H1 (cell line): ENCODE results near the gene CYP1B1. TPM values are rescaled to one million over a fixed set of nuclear protein-coding genes. Genes with fewer than 3 reads are reported as not detected.

Experiments
- CTCF ChIA-PET: fragments of 300-600 bp; sonication (Branson Sonifier 250); formaldehyde crosslinking; loops from one replicate; lab custom pipeline; 2021; ENCODE audit not compliant: partially characterized antibody; lab: Charles Lee
- POLR2A ChIA-PET: fragments of 300-600 bp; sonication (Branson Sonifier 250); formaldehyde crosslinking; loops from one replicate; lab custom pipeline; 2021; ENCODE audit warnings: inconsistent platforms; ENCODE audit not compliant: partially characterized antibody; lab: Charles Lee
- DNase-seq, 2 experiments: peaks; one replicate each; pipeline versions ENCODE4 v3.0.0 to v3.0.0-alpha.2; 2010 to 2022; ENCODE audit warnings: low spot score in 2 of 2, low read depth in 1 of 2, mixed read lengths in 1 of 2
- FAIRE-seq: peaks from 2 replicates; lab custom pipeline; 2011; peaks lifted over from hg19 to GRCh38; lab: Jason Lieb, UNC
- H2AFZ ChIP-seq: 2 replicates; pipeline ENCODE4 v1.8.1; 2012; ENCODE audit warnings: low read length, inconsistent platforms
- H2AK5ac ChIP-seq: 2 replicates; pipeline ENCODE4 v1.6.1; 2013; ENCODE audit warnings: low read depth, low read length
- H2BK120ac ChIP-seq: replicated peaks from 2 replicates; pipeline ENCODE3; 2013; ENCODE audit warnings: low read depth, low read length, inconsistent platforms
- H2BK12ac ChIP-seq: 2 replicates; pipeline ENCODE4 v1.6.1; 2013; ENCODE audit warnings: low read depth, low read length
- H2BK15ac ChIP-seq: 2 replicates; pipeline ENCODE4 v1.6.1; 2013; ENCODE audit warnings: low read length
- H2BK20ac ChIP-seq: 2 replicates; pipeline ENCODE4 v1.6.1; 2013; ENCODE audit warnings: low read length
- H2BK5ac ChIP-seq: 2 replicates; pipeline ENCODE4 v1.6.1; 2013; ENCODE audit warnings: low read depth, low read length
- H3K14ac ChIP-seq: 2 replicates; pipeline ENCODE4 v1.6.1; 2013; ENCODE audit warnings: inconsistent platforms; ENCODE audit not compliant: insufficient read length
- H3K18ac ChIP-seq: 2 replicates; pipeline ENCODE4 v1.6.1; 2013; ENCODE audit warnings: low read length; ENCODE audit errors: extremely low read depth
- H3K23ac ChIP-seq: 2 replicates; pipeline ENCODE4 v1.6.1; 2013; ENCODE audit warnings: inconsistent platforms; ENCODE audit not compliant: insufficient read length
- H3K23me2 ChIP-seq: 2 replicates; pipeline ENCODE4 v1.6.1; 2013; ENCODE audit warnings: low read depth, low read length
- H3K27ac ChIP-seq: 2 replicates; pipeline ENCODE4 v1.6.1; 2011; ENCODE audit warnings: low read depth, low read length, inconsistent platforms
- H3K27me3 ChIP-seq, 4 experiments: replicated peaks in 1 of 4; 1 replicate in 1 of 4; 2 replicates in 3 of 4; pipeline versions ENCODE4 v1.6.1 to v1.8.1; 2011 to 2013; ENCODE audit warnings: low read length in 3 of 4, mild to moderate bottlenecking in 3 of 4, inconsistent platforms in 2 of 4, mixed read lengths in 2 of 4, moderate library complexity in 1 of 4; ENCODE audit not compliant: control insufficient read depth in 3 of 4, insufficient read depth in 3 of 4; ENCODE audit errors: extremely low read depth in 1 of 4
- H3K36me3 ChIP-seq, 4 experiments: 2 replicates each; pipeline versions ENCODE4 v1.6.1 to v1.8.1; 2011 to 2013; ENCODE audit warnings: mild to moderate bottlenecking in 4 of 4, low read length in 3 of 4, moderate library complexity in 2 of 4, control low read depth in 1 of 4, inconsistent platforms in 1 of 4; ENCODE audit not compliant: insufficient read depth in 4 of 4, control insufficient read depth in 2 of 4
- H3K4ac ChIP-seq: replicated peaks from 2 replicates; pipeline ENCODE3; 2013; ENCODE audit warnings: low read length, low read depth, mixed read lengths, inconsistent platforms; ENCODE audit not compliant: insufficient read length
- H3K4me1 ChIP-seq, 4 experiments: replicated peaks in 1 of 4; 1 replicate in 1 of 4; 2 replicates in 3 of 4; pipeline versions ENCODE4 v1.6.1 to v1.8.1; 2011 to 2013; ENCODE audit warnings: low read length in 3 of 4, inconsistent platforms in 2 of 4, mixed read lengths in 1 of 4; ENCODE audit not compliant: insufficient read depth in 4 of 4, control insufficient read depth in 3 of 4
- H3K4me2 ChIP-seq, 2 experiments: 2 replicates each; pipeline versions ENCODE4 v1.6.1 to v1.8.1; 2011 to 2013; ENCODE audit warnings: low read depth in 2 of 2, low read length in 2 of 2, control low read depth in 1 of 2, inconsistent platforms in 1 of 2, mild to moderate bottlenecking in 1 of 2; ENCODE audit not compliant: insufficient read depth in 1 of 2
- H3K4me3 ChIP-seq, 4 experiments: fragments of 200-600, 300-600 bp in 1 of 4; sonication (generic), shearing (Covaris generic), sonication (Bioruptor Twin) in 1 of 4; 2 replicates each; pipeline versions ENCODE4 v1.5.1 to v1.8.1; 2011 to 2016; ENCODE audit warnings: low read length in 4 of 4, low read depth in 3 of 4, control low read depth in 2 of 4, inconsistent platforms in 2 of 4, mild to moderate bottlenecking in 2 of 4, mixed read lengths in 1 of 4, moderate library complexity in 1 of 4; ENCODE audit not compliant: insufficient read depth in 2 of 4; ENCODE audit errors: extremely low read depth in 1 of 4
- H3K56ac ChIP-seq: replicated peaks from 2 replicates; pipeline ENCODE3; 2013; ENCODE audit warnings: low read depth, mild to moderate bottlenecking, mixed read lengths, low read length, inconsistent platforms; ENCODE audit not compliant: insufficient read length
- H3K79me1 ChIP-seq: 2 replicates; pipeline ENCODE4 v1.6.1; 2013; ENCODE audit warnings: low read depth, low read length, control low read depth
- H3K79me2 ChIP-seq, 2 experiments: 2 replicates each; pipeline versions ENCODE4 v1.6.1 to v1.8.1; 2012 to 2013; ENCODE audit warnings: low read length in 2 of 2, mild to moderate bottlenecking in 2 of 2, inconsistent platforms in 1 of 2; ENCODE audit not compliant: insufficient read depth in 2 of 2, control insufficient read depth in 1 of 2
- H3K9ac ChIP-seq, 4 experiments: replicated peaks in 1 of 4; 1 replicate in 1 of 4; 2 replicates in 3 of 4; pipeline versions ENCODE4 v1.6.1 to v1.8.1; 2011 to 2013; ENCODE audit warnings: low read depth in 3 of 4, low read length in 3 of 4, control low read depth in 2 of 4, mild to moderate bottlenecking in 2 of 4, moderate library complexity in 2 of 4, inconsistent platforms in 1 of 4; ENCODE audit errors: extremely low read depth in 1 of 4
- H3K9me3 ChIP-seq, 2 experiments: 2 replicates each; pipeline versions ENCODE4 v1.6.1 to v1.8.1; 2012 to 2013; ENCODE audit warnings: mild to moderate bottlenecking in 2 of 2, moderate library complexity in 2 of 2, control low read depth in 1 of 2, inconsistent platforms in 1 of 2, low read depth in 1 of 2, low read length in 1 of 2, mixed read lengths in 1 of 2; ENCODE audit not compliant: insufficient read depth in 2 of 2
- H4K20me1 ChIP-seq, 2 experiments: replicated peaks in 1 of 2; 2 replicates each; pipeline versions ENCODE3 to v1.8.1; 2011 to 2013; ENCODE audit warnings: inconsistent platforms in 2 of 2, low read length in 2 of 2, mild to moderate bottlenecking in 1 of 2; ENCODE audit not compliant: insufficient read depth in 2 of 2, control insufficient read depth in 1 of 2
- H4K5ac ChIP-seq: 2 replicates; pipeline ENCODE4 v1.6.1; 2013; ENCODE audit warnings: low read length, low read depth, mixed read lengths, inconsistent platforms; ENCODE audit not compliant: insufficient read length
- H4K8ac ChIP-seq: 2 replicates; pipeline ENCODE4 v1.8.0; 2013; ENCODE audit warnings: mild to moderate bottlenecking, moderate library complexity, low read length, inconsistent platforms; ENCODE audit not compliant: insufficient read depth; ENCODE audit errors: extremely low read depth
- H4K91ac ChIP-seq: replicated peaks from 2 replicates; pipeline ENCODE3; 2013; ENCODE audit warnings: low read length, mixed read lengths, inconsistent platforms; ENCODE audit not compliant: insufficient read length
- CHD1 ChIP-seq: IDR thresholded peaks from 2 replicates; pipeline ENCODE4 v1.6.1; 2012; ENCODE audit warnings: low read depth, low read length, improper control_type of control experiment
- CTCF ChIP-seq, 3 experiments: IDR thresholded peaks; 1 replicate in 2 of 3; 2 replicates in 1 of 3; pipeline versions ENCODE4 v1.5.1 to v1.6.1; 2011; ENCODE audit warnings: low read length in 3 of 3, mild to moderate bottlenecking in 3 of 3, inconsistent platforms in 2 of 3, low read depth in 1 of 3, moderate library complexity in 1 of 3; ENCODE audit not compliant: insufficient read depth in 1 of 3; ENCODE audit errors: control extremely low read depth in 1 of 3
- FOSL1 ChIP-seq: IDR thresholded peaks from 2 replicates; pipeline ENCODE4 v1.6.1; 2011; ENCODE audit warnings: mild to moderate bottlenecking, low read depth, low read length, moderate library complexity; ENCODE audit not compliant: insufficient read depth
- HDAC2 ChIP-seq, 2 experiments: fragments of 300-600 bp in 1 of 2; sonication (generic) in 1 of 2; IDR thresholded peaks; 2 replicates each; pipeline ENCODE4 v1.6.1; 2011 to 2012; ENCODE audit warnings: low read depth in 2 of 2, low read length in 2 of 2, mild to moderate bottlenecking in 2 of 2, moderate library complexity in 2 of 2, borderline replicate concordance in 1 of 2, inconsistent platforms in 1 of 2
- NANOG ChIP-seq: IDR thresholded peaks from 2 replicates; pipeline ENCODE4 v1.6.1; 2011; ENCODE audit warnings: low read length, low read depth, mild to moderate bottlenecking, inconsistent platforms; ENCODE audit not compliant: insufficient read depth, poor library complexity, severe bottlenecking
- POU5F1 ChIP-seq: IDR thresholded peaks from 2 replicates; pipeline ENCODE4 v1.6.1; 2011; ENCODE audit warnings: low read depth, mild to moderate bottlenecking, low read length, moderate library complexity
- SIRT6 ChIP-seq: IDR thresholded peaks from one replicate; pipeline ENCODE4 v1.7.1; 2012; ENCODE audit warnings: low read length, inconsistent platforms
- TAF7 ChIP-seq: optimal IDR thresholded peaks from 2 replicates; pipeline ENCODE3; 2011; ENCODE audit warnings: low read depth, mild to moderate bottlenecking, inconsistent platforms, low read length, moderate library complexity, borderline replicate concordance
- TEAD4 ChIP-seq: IDR thresholded peaks from 2 replicates; pipeline ENCODE4 v1.6.1; 2012; ENCODE audit warnings: low read depth, low read length, inconsistent platforms, mixed read lengths
- WGBS, 2 experiments: shearing (Covaris generic) in 1 of 2; methylation state at CpG; one replicate each; pipeline versions ENCODE4 v1.1.6 to v1.1.7; 2013 to 2015; ENCODE audit warnings: low lambda C conversion rate in 2 of 2, mixed read lengths in 2 of 2, inconsistent platforms in 1 of 2, low coverage in 1 of 2, missing lambda C conversion rate in 1 of 2; ENCODE audit not compliant: insufficient replicate concordance in 2 of 2, insufficient coverage in 1 of 2, insufficient read length in 1 of 2; ENCODE audit errors: extremely low coverage in 1 of 2, missing lambda C conversion rate in 1 of 2; 5-methylcytosine and 5-hydroxymethylcytosine counted together
- polyA plus RNA-seq, 7 experiments: library from polyadenylated mRNA; depleted of rRNA in 3 of 7; stranded (reverse) in 5 of 7; unstranded in 2 of 7; fragments of >200 nt in 5 of 7; fragments of 200-250 nt in 2 of 7; gene quantifications; 1 replicate in 5 of 7; 2 replicates in 1 of 7; 4 replicates in 1 of 7; pipeline versions ENCODE4 v1.2.1 to v1.2.3, GENCODE V29; 2011 to 2013; ENCODE audit warnings: missing spikeins in 2 of 7, mixed read lengths in 2 of 7
- total RNA-seq: library from RNA; stranded (reverse); fragmentation: NEBNext Ultra II Directional; extraction: Animal tissue kit (Norgen Biotek cat#: 25700); gene quantifications from 2 replicates; pipeline ENCODE4 v1.2.1, GENCODE V29; 2021

The CYP1B1 gene
- total and polyA plus RNA-seq, 2 of the 8 experiments (the other 6 are each of a cell fraction or from before 2014, with no cell fraction given) = 1.3 to 5.7 TPM

- H2BK12ac ChIP-seq = no peak overlapping the region
- no peak overlapping the region for H3K4me2 ChIP-seq
- H3K9ac ChIP-seq = no peak overlapping the region
- H4K8ac ChIP-seq = no peak overlapping the region
- H3K4me3 ChIP-seq = no peak overlapping the region
- peak; percentile 74 for FAIRE-seq
- no peak overlapping the region for H2BK5ac ChIP-seq
- H3K9me3 ChIP-seq = no peaks in the 10 kb centered on the region
- no peak overlapping the region for H3K14ac ChIP-seq
- no peak overlapping the region for H4K91ac ChIP-seq
- no peak overlapping the region for H3K56ac ChIP-seq
- no peak overlapping the region for H2BK120ac ChIP-seq
- H4K5ac ChIP-seq = no peak overlapping the region
- no peaks in the 10 kb centered on the region for H4K20me1 ChIP-seq
- H3K79me2 ChIP-seq = no peaks in the 10 kb centered on the region
- no peak overlapping the region for H3K27ac ChIP-seq
- no peak overlapping the region for H2BK20ac ChIP-seq
- no peaks in the 10 kb centered on the region for H3K4me1 ChIP-seq
- DNase-seq = peak; percentile 54 to 98
- H3K4ac ChIP-seq = no peak overlapping the region
- no peaks in the 10 kb centered on the region for H3K36me3 ChIP-seq
- WGBS, 2 experiments = 43% methylated on average over 8 of the region's 8 CpGs; no CpG with 5 or more reads in 1 of the 2 experiments
- no peak overlapping the region for H2AFZ ChIP-seq
- no peak overlapping the region for H2AK5ac ChIP-seq
- no peak overlapping the region for H3K18ac ChIP-seq
- ChIA-PET CTCF (interaction anchor here (0.7 to 4.9 kb wide), 43 partner anchors 10 to 505 kb away, joined by 3 to 76 read pairs (median 4); partner anchors contain the start of genes CYP1B1 and RMDN2), POLR2A (interaction anchor here (2.5 kb wide), 1 partner anchor 39 kb away, joined by 6 read pairs; the partner anchor contains the start of gene CYP1B1)
- H3K23me2 ChIP-seq = no peaks in the 10 kb centered on the region
- no peak overlapping the region for H2BK15ac ChIP-seq
- no peaks in the 10 kb centered on the region; the same call in 1 of the 2 replicates for H3K79me1 ChIP-seq
- no peak overlapping the region for H3K23ac ChIP-seq
- H3K27me3 ChIP-seq = no peaks in the 10 kb centered on the region
- TF ChIP-seq CHD1 (no peak), CTCF (IDR thresholded peaks at IDR 0.05; ENCODE audit: control extremely low read depth in 1 of 3, insufficient read depth in 1 of 3, low read depth in 1 of 3, low read length in 3 of 3) (peak; percentile 89 to 99 (median 94)), HDAC2 (IDR thresholded peaks at IDR 0.05; ENCODE audit: borderline replicate concordance in 1 of 2, low read depth in 2 of 2, low read length in 2 of 2) (no peak), NANOG (peak; percentile 59), SIRT6 (no peak), POU5F1 (no peak), FOSL1 (no peak), TAF7 (peak; percentile 28), TEAD4 (no peak)
These were observed 39.5 kb upstream of the CYP1B1 start for GRCh38 chr2:38115216-38116032.
